GM12891 (cell line): ENCODE results near the gene SNAPC3.

Experiments
- POLR2A ChIP-seq: IDR thresholded peaks from 2 replicates; pipeline ENCODE4 v1.6.1; 2011; ENCODE audit warnings: low read depth, low read length, control low read depth
- POLR2AphosphoS5 ChIP-seq: IDR thresholded peaks from 2 replicates; pipeline ENCODE4 v1.6.1; 2011; ENCODE audit warnings: low read depth, low read length, control low read depth
- POU2F2 ChIP-seq: IDR thresholded peaks from 2 replicates; pipeline ENCODE4 v1.6.1; 2011; ENCODE audit warnings: low read depth, mild to moderate bottlenecking, control low read depth, low read length, moderate library complexity
- SPI1 ChIP-seq: IDR thresholded peaks from 2 replicates; pipeline ENCODE4 v1.6.1; 2011; ENCODE audit warnings: low read depth, low read length, control low read depth
- TAF1 ChIP-seq: IDR thresholded peaks from 2 replicates; pipeline ENCODE4 v1.6.1; 2011; ENCODE audit warnings: low read depth, low read length, control low read depth

- no peak for TF ChIP-seq TAF1
- no peak for TF ChIP-seq POLR2AphosphoS5
- no peak for TF ChIP-seq POLR2A
- TF ChIP-seq POU2F2 = no peak
- no peak for TF ChIP-seq SPI1
Measured at GRCh38 chr9:15403155-15403554, 19.5 kb upstream of the SNAPC3 start.
